H1 (cell line): ENCODE measurements around the gene SLC5A11. TPM values are rescaled to one million over a fixed set of nuclear protein-coding genes. Genes with fewer than 3 reads are reported as not detected.

Experiments
- CTCF ChIA-PET: fragments of 300-600 bp; sonication (Branson Sonifier 250); formaldehyde crosslinking; loops from one replicate; lab custom pipeline; 2021; ENCODE audit not compliant: partially characterized antibody; lab: Charles Lee
- POLR2A ChIA-PET: fragments of 300-600 bp; sonication (Branson Sonifier 250); formaldehyde crosslinking; loops from one replicate; lab custom pipeline; 2021; ENCODE audit warnings: inconsistent platforms; ENCODE audit not compliant: partially characterized antibody; lab: Charles Lee
- DNase-seq, 2 experiments: peaks; one replicate each; pipeline versions ENCODE4 v3.0.0 to v3.0.0-alpha.2; 2010 to 2022; ENCODE audit warnings: low spot score in 2 of 2, low read depth in 1 of 2, mixed read lengths in 1 of 2
- FAIRE-seq: peaks from 2 replicates; lab custom pipeline; 2011; peaks lifted over from hg19 to GRCh38; lab: Jason Lieb, UNC
- H2AFZ ChIP-seq: 2 replicates; pipeline ENCODE4 v1.8.1; 2012; ENCODE audit warnings: low read length, inconsistent platforms
- H2AK5ac ChIP-seq: 2 replicates; pipeline ENCODE4 v1.6.1; 2013; ENCODE audit warnings: low read depth, low read length
- H2BK120ac ChIP-seq: replicated peaks from 2 replicates; pipeline ENCODE3; 2013; ENCODE audit warnings: low read depth, low read length, inconsistent platforms
- H2BK12ac ChIP-seq: 2 replicates; pipeline ENCODE4 v1.6.1; 2013; ENCODE audit warnings: low read depth, low read length
- H2BK15ac ChIP-seq: 2 replicates; pipeline ENCODE4 v1.6.1; 2013; ENCODE audit warnings: low read length
- H2BK20ac ChIP-seq: 2 replicates; pipeline ENCODE4 v1.6.1; 2013; ENCODE audit warnings: low read length
- H2BK5ac ChIP-seq: 2 replicates; pipeline ENCODE4 v1.6.1; 2013; ENCODE audit warnings: low read depth, low read length
- H3K14ac ChIP-seq: 2 replicates; pipeline ENCODE4 v1.6.1; 2013; ENCODE audit warnings: inconsistent platforms; ENCODE audit not compliant: insufficient read length
- H3K18ac ChIP-seq: 2 replicates; pipeline ENCODE4 v1.6.1; 2013; ENCODE audit warnings: low read length; ENCODE audit errors: extremely low read depth
- H3K23ac ChIP-seq: 2 replicates; pipeline ENCODE4 v1.6.1; 2013; ENCODE audit warnings: inconsistent platforms; ENCODE audit not compliant: insufficient read length
- H3K23me2 ChIP-seq: 2 replicates; pipeline ENCODE4 v1.6.1; 2013; ENCODE audit warnings: low read depth, low read length
- H3K27ac ChIP-seq: 2 replicates; pipeline ENCODE4 v1.6.1; 2011; ENCODE audit warnings: low read depth, low read length, inconsistent platforms
- H3K27me3 ChIP-seq, 4 experiments: replicated peaks in 1 of 4; 1 replicate in 1 of 4; 2 replicates in 3 of 4; pipeline versions ENCODE4 v1.6.1 to v1.8.1; 2011 to 2013; ENCODE audit warnings: low read length in 3 of 4, mild to moderate bottlenecking in 3 of 4, inconsistent platforms in 2 of 4, mixed read lengths in 2 of 4, moderate library complexity in 1 of 4; ENCODE audit not compliant: control insufficient read depth in 3 of 4, insufficient read depth in 3 of 4; ENCODE audit errors: extremely low read depth in 1 of 4
- H3K36me3 ChIP-seq, 4 experiments: 2 replicates each; pipeline versions ENCODE4 v1.6.1 to v1.8.1; 2011 to 2013; ENCODE audit warnings: mild to moderate bottlenecking in 4 of 4, low read length in 3 of 4, moderate library complexity in 2 of 4, control low read depth in 1 of 4, inconsistent platforms in 1 of 4; ENCODE audit not compliant: insufficient read depth in 4 of 4, control insufficient read depth in 2 of 4
- H3K4ac ChIP-seq: replicated peaks from 2 replicates; pipeline ENCODE3; 2013; ENCODE audit warnings: low read length, low read depth, mixed read lengths, inconsistent platforms; ENCODE audit not compliant: insufficient read length
- H3K4me1 ChIP-seq, 4 experiments: replicated peaks in 1 of 4; 1 replicate in 1 of 4; 2 replicates in 3 of 4; pipeline versions ENCODE4 v1.6.1 to v1.8.1; 2011 to 2013; ENCODE audit warnings: low read length in 3 of 4, inconsistent platforms in 2 of 4, mixed read lengths in 1 of 4; ENCODE audit not compliant: insufficient read depth in 4 of 4, control insufficient read depth in 3 of 4
- H3K4me2 ChIP-seq, 2 experiments: 2 replicates each; pipeline versions ENCODE4 v1.6.1 to v1.8.1; 2011 to 2013; ENCODE audit warnings: low read depth in 2 of 2, low read length in 2 of 2, control low read depth in 1 of 2, inconsistent platforms in 1 of 2, mild to moderate bottlenecking in 1 of 2; ENCODE audit not compliant: insufficient read depth in 1 of 2
- H3K4me3 ChIP-seq, 4 experiments: fragments of 200-600, 300-600 bp in 1 of 4; sonication (generic), shearing (Covaris generic), sonication (Bioruptor Twin) in 1 of 4; 2 replicates each; pipeline versions ENCODE4 v1.5.1 to v1.8.1; 2011 to 2016; ENCODE audit warnings: low read length in 4 of 4, low read depth in 3 of 4, control low read depth in 2 of 4, inconsistent platforms in 2 of 4, mild to moderate bottlenecking in 2 of 4, mixed read lengths in 1 of 4, moderate library complexity in 1 of 4; ENCODE audit not compliant: insufficient read depth in 2 of 4; ENCODE audit errors: extremely low read depth in 1 of 4
- H3K56ac ChIP-seq: replicated peaks from 2 replicates; pipeline ENCODE3; 2013; ENCODE audit warnings: low read depth, mild to moderate bottlenecking, mixed read lengths, low read length, inconsistent platforms; ENCODE audit not compliant: insufficient read length
- H3K79me1 ChIP-seq: 2 replicates; pipeline ENCODE4 v1.6.1; 2013; ENCODE audit warnings: low read depth, low read length, control low read depth
- H3K79me2 ChIP-seq, 2 experiments: 2 replicates each; pipeline versions ENCODE4 v1.6.1 to v1.8.1; 2012 to 2013; ENCODE audit warnings: low read length in 2 of 2, mild to moderate bottlenecking in 2 of 2, inconsistent platforms in 1 of 2; ENCODE audit not compliant: insufficient read depth in 2 of 2, control insufficient read depth in 1 of 2
- H3K9ac ChIP-seq, 4 experiments: replicated peaks in 1 of 4; 1 replicate in 1 of 4; 2 replicates in 3 of 4; pipeline versions ENCODE4 v1.6.1 to v1.8.1; 2011 to 2013; ENCODE audit warnings: low read depth in 3 of 4, low read length in 3 of 4, control low read depth in 2 of 4, mild to moderate bottlenecking in 2 of 4, moderate library complexity in 2 of 4, inconsistent platforms in 1 of 4; ENCODE audit errors: extremely low read depth in 1 of 4
- H3K9me3 ChIP-seq, 2 experiments: 2 replicates each; pipeline versions ENCODE4 v1.6.1 to v1.8.1; 2012 to 2013; ENCODE audit warnings: mild to moderate bottlenecking in 2 of 2, moderate library complexity in 2 of 2, control low read depth in 1 of 2, inconsistent platforms in 1 of 2, low read depth in 1 of 2, low read length in 1 of 2, mixed read lengths in 1 of 2; ENCODE audit not compliant: insufficient read depth in 2 of 2
- H4K20me1 ChIP-seq, 2 experiments: replicated peaks in 1 of 2; 2 replicates each; pipeline versions ENCODE3 to v1.8.1; 2011 to 2013; ENCODE audit warnings: inconsistent platforms in 2 of 2, low read length in 2 of 2, mild to moderate bottlenecking in 1 of 2; ENCODE audit not compliant: insufficient read depth in 2 of 2, control insufficient read depth in 1 of 2
- H4K5ac ChIP-seq: 2 replicates; pipeline ENCODE4 v1.6.1; 2013; ENCODE audit warnings: low read length, low read depth, mixed read lengths, inconsistent platforms; ENCODE audit not compliant: insufficient read length
- H4K8ac ChIP-seq: 2 replicates; pipeline ENCODE4 v1.8.0; 2013; ENCODE audit warnings: mild to moderate bottlenecking, moderate library complexity, low read length, inconsistent platforms; ENCODE audit not compliant: insufficient read depth; ENCODE audit errors: extremely low read depth
- H4K91ac ChIP-seq: replicated peaks from 2 replicates; pipeline ENCODE3; 2013; ENCODE audit warnings: low read length, mixed read lengths, inconsistent platforms; ENCODE audit not compliant: insufficient read length
- BCL11A ChIP-seq, 2 experiments: IDR thresholded peaks; one replicate each; pipeline ENCODE4 v1.6.1; 2011; ENCODE audit warnings: low read depth in 2 of 2, low read length in 2 of 2, mild to moderate bottlenecking in 2 of 2
- BRCA1 ChIP-seq: IDR thresholded peaks from 2 replicates; pipeline ENCODE4 v1.6.1; 2012; ENCODE audit warnings: low read depth, low read length, improper control_type of control experiment
- EP300 ChIP-seq, 2 experiments: IDR thresholded peaks; 1 replicate in 1 of 2; 2 replicates in 1 of 2; pipeline ENCODE4 v1.6.1; 2011 to 2012; ENCODE audit warnings: low read depth in 2 of 2, low read length in 2 of 2, mild to moderate bottlenecking in 2 of 2, borderline replicate concordance in 1 of 2, inconsistent platforms in 1 of 2, moderate library complexity in 1 of 2
- HDAC6 ChIP-seq: IDR thresholded peaks from one replicate; pipeline ENCODE4 v1.7.1; 2012; ENCODE audit warnings: low read depth, mild to moderate bottlenecking, inconsistent platforms, low read length, moderate library complexity
- WGBS, 2 experiments: shearing (Covaris generic) in 1 of 2; methylation state at CpG; one replicate each; pipeline versions ENCODE4 v1.1.6 to v1.1.7; 2013 to 2015; ENCODE audit warnings: low lambda C conversion rate in 2 of 2, mixed read lengths in 2 of 2, inconsistent platforms in 1 of 2, low coverage in 1 of 2, missing lambda C conversion rate in 1 of 2; ENCODE audit not compliant: insufficient replicate concordance in 2 of 2, insufficient coverage in 1 of 2, insufficient read length in 1 of 2; ENCODE audit errors: extremely low coverage in 1 of 2, missing lambda C conversion rate in 1 of 2; 5-methylcytosine and 5-hydroxymethylcytosine counted together
- polyA plus RNA-seq, 7 experiments: library from polyadenylated mRNA; depleted of rRNA in 3 of 7; stranded (reverse) in 5 of 7; unstranded in 2 of 7; fragments of >200 nt in 5 of 7; fragments of 200-250 nt in 2 of 7; gene quantifications; 1 replicate in 5 of 7; 2 replicates in 1 of 7; 4 replicates in 1 of 7; pipeline versions ENCODE4 v1.2.1 to v1.2.3, GENCODE V29; 2011 to 2013; ENCODE audit warnings: missing spikeins in 2 of 7, mixed read lengths in 2 of 7
- total RNA-seq: library from RNA; stranded (reverse); fragmentation: NEBNext Ultra II Directional; extraction: Animal tissue kit (Norgen Biotek cat#: 25700); gene quantifications from 2 replicates; pipeline ENCODE4 v1.2.1, GENCODE V29; 2021

SLC5A11 gene
- total and polyA plus RNA-seq, 2 of the 8 experiments (the other 6 are each of a cell fraction or from before 2014, with no cell fraction given) = 0.26 to 0.59 TPM

- Histone ChIP-seq H4K5ac (no peak overlapping the region), H2BK120ac (no peak overlapping the region), H3K4me1 (peaks cover 0 to 8% (median 5%) of the 10 kb centered on the region in 4 experiments; a peak in 4 of 7 replicates), H3K4me2 (no peak overlapping the region), H3K36me3 (peaks cover 0 to 9% (median 4%) of the 10 kb centered on the region in 4 experiments; a peak in 5 of 8 replicates), H3K23ac (no peak overlapping the region), H3K4me3 (no peak overlapping the region), H4K20me1 (no peaks in the 10 kb centered on the region), H3K27ac (no peak overlapping the region), H3K9ac (no peak overlapping the region; a peak in 1 of 7 replicates), H3K56ac (no peak overlapping the region), H3K4ac (no peak overlapping the region), H4K91ac (no peak overlapping the region), H3K23me2 (no peaks in the 10 kb centered on the region), H2AFZ (no peak overlapping the region), H2AK5ac (no peak overlapping the region), H2BK5ac (no peak overlapping the region), H2BK12ac (no peak overlapping the region), H3K14ac (no peak overlapping the region), H2BK15ac (no peak overlapping the region), H3K9me3 (no peaks in the 10 kb centered on the region), H3K79me1 (no peaks in the 10 kb centered on the region), H3K18ac (no peak overlapping the region), H3K79me2 (no peaks in the 10 kb centered on the region), H4K8ac (no peak overlapping the region), H2BK20ac (no peak overlapping the region), H3K27me3 (no peaks in the 10 kb centered on the region)
- TF ChIP-seq BCL11A (IDR thresholded peaks at IDR 0.05; ENCODE audit: low read depth in 2 of 2, low read length in 2 of 2) (no peak), EP300 (IDR thresholded peaks at IDR 0.05; ENCODE audit: borderline replicate concordance in 1 of 2, low read depth in 2 of 2, low read length in 2 of 2) (no peak), HDAC6 (no peak), BRCA1 (no peak)
- POLR2A ChIA-PET = no interaction called here
- no peak for FAIRE-seq
- CTCF ChIA-PET = no interaction called here
- DNase-seq = no peak
- WGBS, 2 experiments = 83% methylated on average over 3 of the region's 3 CpGs; no CpG with 5 or more reads in 1 of the 2 experiments
Observed at GRCh38 chr16:24920568-24920967, 74.8 kb downstream of the SLC5A11 start.
